Measurements from ENCODE around the gene ST7L.
"Not testable (repeated sequence)": the region's sequence is repeated elsewhere in the genome, so short reads cannot be mapped to it uniquely, and the experiment has no call there.

GRCh38 chr1:112640437-112640836, 21.5 kb upstream of the ST7L start:
- TF ChIP-seq CTCF (IDR thresholded peaks at IDR 0.05; ENCODE audit: low read depth, low read length); EZH2phosphoT487 (IDR thresholded peaks at IDR 0.05; ENCODE audit: low read depth): not testable (repeated sequence)
